Lower leg skin (tissue), 3 donors: ENCODE results near the gene GRK1.

ENCODE experiments used
- CTCF ChIP-seq, 3 donors: fragments of 450-650 bp; IDR thresholded peaks; one replicate each; pipeline ENCODE4 v1.5.1; 2016; ENCODE audit warnings: antibody characterized with exemption in 3 of 3, mild to moderate bottlenecking in 3 of 3, moderate library complexity in 2 of 3
- POLR2A ChIP-seq, 2 donors: fragments of 450-650 bp; IDR thresholded peaks; one replicate each; pipeline ENCODE4 v1.6.1; 2016 to 2017; ENCODE audit warnings: antibody characterized with exemption in 2 of 2, mild to moderate bottlenecking in 1 of 2, moderate library complexity in 1 of 2

- no peak for TF ChIP-seq CTCF (IDR thresholded peaks at IDR 0.05)
- no peak for TF ChIP-seq POLR2A (IDR thresholded peaks at IDR 0.05)
Measured at GRCh38 chr13:113638806-113639205, 28.2 kb upstream of the GRK1 start.
